GM21723 (cell line): Measurements from ENCODE around the gene NTN5.
"Not testable (repeated sequence)": the region's sequence is repeated elsewhere in the genome, so short reads cannot be mapped to it uniquely, and the experiment has no call there.

Experiments
- ATAC-seq: cut with Tn5 transposase; IDR thresholded peaks from one replicate; pipeline ENCODE4 v1.9.1; 2021; ENCODE audit warnings: mild to moderate bottlenecking, moderate library complexity; ENCODE audit not compliant: unreplicated experiment

Gene NTN5

GRCh38 chr19:48702701-48703100 is 29.9 kb upstream of the NTN5 start:
- no peak for ATAC-seq

- ATAC-seq: no peak
Observed at GRCh38 chr19:48698046-48698445, 25.2 kb upstream of the NTN5 start.

- ATAC-seq: no peak
Observed at GRCh38 chr19:48696353-48697010, 23.7 kb upstream of the NTN5 start.

GRCh38 chr19:48695743-48696352 is 23.0 kb upstream of the NTN5 start, which contains the start of gene FUT2:
Gene FUT2, plus strand, starts transcription at chr19:48695971. Its CDS starts 6,986 bp downstream, at chr19:48702957.
- ATAC-seq: no peak

- ATAC-seq: not testable (repeated sequence)
Observed at GRCh38 chr19:48693629-48694028, 20.8 kb upstream of the NTN5 start.

- no peak for ATAC-seq
Observed at GRCh38 chr19:48689449-48689848, 16.6 kb upstream of the NTN5 start.

- ATAC-seq: no peak
Observed at GRCh38 chr19:48687776-48688175, 15.0 kb upstream of the NTN5 start.

GRCh38 chr19:48686637-48687036 is 13.8 kb upstream of the NTN5 start:
- ATAC-seq: not testable (repeated sequence)

GRCh38 chr19:48686088-48686487 is 13.3 kb upstream of the NTN5 start:
- no peak for ATAC-seq

- no peak for ATAC-seq
Observed at GRCh38 chr19:48685583-48685982, 12.8 kb upstream of the NTN5 start.

- no peak for ATAC-seq
Observed at GRCh38 chr19:48683349-48683748, 10.5 kb upstream of the NTN5 start.

- ATAC-seq: no peak
Observed at GRCh38 chr19:48681127-48681470, 8.3 kb upstream of the NTN5 start.

GRCh38 chr19:48680436-48681126 is 7.8 kb upstream of the NTN5 start:
- ATAC-seq: no peak

- not testable (repeated sequence) for ATAC-seq
Observed at GRCh38 chr19:48680006-48680405, 7.2 kb upstream of the NTN5 start.

- no peak for ATAC-seq
Observed at GRCh38 chr19:48678201-48678600, 5.4 kb upstream of the NTN5 start.

GRCh38 chr19:48676887-48677286 is 4.1 kb upstream of the NTN5 start:
- no peak for ATAC-seq

GRCh38 chr19:48676487-48676886 is 3.7 kb upstream of the NTN5 start:
- ATAC-seq: no peak

- ATAC-seq: no peak
Observed at GRCh38 chr19:48674921-48675824, 2.4 kb upstream of the NTN5 start.

GRCh38 chr19:48674216-48674809 is 1.5 kb upstream of the NTN5 start:
- no peak for ATAC-seq

- no peak for ATAC-seq
Observed at GRCh38 chr19:48673436-48674100, 751 bp upstream of the NTN5 start.
